ENCODE results near the gene RAB3GAP1.
"Not testable (repeated sequence)": the region's sequence is repeated elsewhere in the genome, so short reads cannot be mapped to it uniquely, and the experiment has no call there.

RAB3GAP1 gene

GRCh38 chr2:135072125-135072997 lies 20.3 kb downstream of the RAB3GAP1 start:
- no peak for DNase-seq (ENCODE audit: low read depth)
- no peak overlapping the region for H3K4me3 ChIP-seq (ENCODE audit: low read depth, low read length)
- TF ChIP-seq CTCF (IDR thresholded peaks at IDR 0.05; ENCODE audit: insufficient read depth, low read depth, low read length, missing control alignments) = no peak

- H3K4me3 ChIP-seq (ENCODE audit: low read depth, low read length) = no peak overlapping the region
- no peak for DNase-seq (ENCODE audit: low read depth)
- no peak for TF ChIP-seq CTCF (IDR thresholded peaks at IDR 0.05; ENCODE audit: insufficient read depth, low read depth, low read length, missing control alignments)
Measured at GRCh38 chr2:135074216-135074615, 22.1 kb downstream of the RAB3GAP1 start.

GRCh38 chr2:135076556-135076955 lies 24.5 kb downstream of the RAB3GAP1 start:
- no peak for TF ChIP-seq CTCF (IDR thresholded peaks at IDR 0.05; ENCODE audit: insufficient read depth, low read depth, low read length, missing control alignments)
- DNase-seq (ENCODE audit: low read depth) = no peak
- H3K4me3 ChIP-seq (ENCODE audit: low read depth, low read length) = no peak overlapping the region

GRCh38 chr2:135078417-135078816 lies 26.3 kb downstream of the RAB3GAP1 start:
- no peak for DNase-seq (ENCODE audit: low read depth)
- no peak overlapping the region for H3K4me3 ChIP-seq (ENCODE audit: low read depth, low read length)
- TF ChIP-seq CTCF (IDR thresholded peaks at IDR 0.05; ENCODE audit: insufficient read depth, low read depth, low read length, missing control alignments) = no peak

- no peak overlapping the region for H3K4me3 ChIP-seq (ENCODE audit: low read depth, low read length)
- DNase-seq (ENCODE audit: low read depth) = no peak
- no peak for TF ChIP-seq CTCF (IDR thresholded peaks at IDR 0.05; ENCODE audit: insufficient read depth, low read depth, low read length, missing control alignments)
Measured at GRCh38 chr2:135086222-135086621, 34.1 kb downstream of the RAB3GAP1 start.

- not testable (repeated sequence) for H3K4me3 ChIP-seq (ENCODE audit: low read depth, low read length); DNase-seq (ENCODE audit: low read depth)
Measured at GRCh38 chr2:135089597-135089996, 37.5 kb downstream of the RAB3GAP1 start.

- H3K4me3 ChIP-seq (ENCODE audit: low read depth, low read length) = no peak overlapping the region
- TF ChIP-seq CTCF (IDR thresholded peaks at IDR 0.05; ENCODE audit: insufficient read depth, low read depth, low read length, missing control alignments) = no peak
Measured at GRCh38 chr2:135091681-135092080, 39.6 kb downstream of the RAB3GAP1 start.

More at GRCh38 chr2:135091681-135092080, 39.6 kb downstream of the RAB3GAP1 start:
- no peak for DNase-seq (ENCODE audit: low read depth)
